Measurements from ENCODE around the gene GTF2F1. TPM values are rescaled to one million over a fixed set of nuclear protein-coding genes. Genes with fewer than 3 reads are reported as not detected.
"Not testable (repeated sequence)": the region's sequence is repeated elsewhere in the genome, so short reads cannot be mapped to it uniquely, and the experiment has no call there.

GTF2F1 gene
- total RNA-seq, 1 donor from 2014 or later: 65.9 TPM

DNA sequence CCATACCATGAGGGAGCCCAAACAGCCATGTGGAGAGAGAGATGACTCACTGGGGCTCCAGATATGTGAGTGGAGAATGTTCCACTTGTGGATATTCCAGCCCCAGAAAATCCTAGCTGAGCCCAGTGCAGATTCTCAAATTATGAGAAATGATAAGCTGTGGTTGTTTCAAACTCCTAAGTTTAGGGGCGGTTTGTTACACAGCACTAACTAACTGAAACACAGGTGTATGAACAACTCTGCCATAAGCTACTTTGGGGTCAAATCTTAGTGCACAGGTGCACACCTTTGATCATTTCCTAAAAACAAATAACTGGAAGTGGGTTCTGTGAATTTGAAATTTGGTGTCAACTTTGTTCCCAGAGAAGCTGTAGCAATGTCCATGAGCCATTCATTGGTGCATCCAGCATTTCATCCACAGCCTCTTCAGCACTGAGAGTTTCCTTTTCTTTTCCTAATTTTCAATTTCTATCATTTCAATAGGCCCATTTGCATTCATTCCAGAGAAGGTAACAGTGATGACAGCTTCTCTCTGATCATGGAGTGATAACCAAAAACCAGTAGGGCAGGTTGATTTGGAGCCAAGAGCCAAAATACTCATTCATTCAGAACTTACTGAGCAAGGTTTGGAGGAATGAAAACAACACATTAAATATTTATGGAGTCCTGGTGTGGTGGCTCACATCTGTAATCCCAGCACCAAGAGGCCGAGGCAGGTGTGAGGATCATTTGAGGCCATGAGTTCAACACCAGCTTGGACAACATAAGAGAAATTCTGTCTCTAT, 40.4 kb downstream of the GTF2F1 start:
- no peak overlapping the region for H3K27ac Mint-ChIP-seq (ENCODE audit: unreplicated experiment)
- no peak for DNase-seq (ENCODE audit: low read depth, low spot score)
- H3K36me3 Mint-ChIP-seq (ENCODE audit: low read depth): no peaks in the 10 kb centered on the region
- H3K27me3 Mint-ChIP-seq (ENCODE audit: low read depth): peaks cover 15% of the 10 kb centered on the region
- no peaks in the 10 kb centered on the region for H3K4me1 Mint-ChIP-seq
- H3K4me3 Mint-ChIP-seq: no peak overlapping the region
- TF ChIP-seq, protein P1, sequence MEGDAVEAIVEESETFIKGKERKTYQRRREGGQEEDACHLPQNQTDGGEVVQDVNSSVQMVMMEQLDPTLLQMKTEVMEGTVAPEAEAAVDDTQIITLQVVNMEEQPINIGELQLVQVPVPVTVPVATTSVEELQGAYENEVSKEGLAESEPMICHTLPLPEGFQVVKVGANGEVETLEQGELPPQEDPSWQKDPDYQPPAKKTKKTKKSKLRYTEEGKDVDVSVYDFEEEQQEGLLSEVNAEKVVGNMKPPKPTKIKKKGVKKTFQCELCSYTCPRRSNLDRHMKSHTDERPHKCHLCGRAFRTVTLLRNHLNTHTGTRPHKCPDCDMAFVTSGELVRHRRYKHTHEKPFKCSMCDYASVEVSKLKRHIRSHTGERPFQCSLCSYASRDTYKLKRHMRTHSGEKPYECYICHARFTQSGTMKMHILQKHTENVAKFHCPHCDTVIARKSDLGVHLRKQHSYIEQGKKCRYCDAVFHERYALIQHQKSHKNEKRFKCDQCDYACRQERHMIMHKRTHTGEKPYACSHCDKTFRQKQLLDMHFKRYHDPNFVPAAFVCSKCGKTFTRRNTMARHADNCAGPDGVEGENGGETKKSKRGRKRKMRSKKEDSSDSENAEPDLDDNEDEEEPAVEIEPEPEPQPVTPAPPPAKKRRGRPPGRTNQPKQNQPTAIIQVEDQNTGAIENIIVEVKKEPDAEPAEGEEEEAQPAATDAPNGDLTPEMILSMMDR (conservative IDR thresholded peaks at IDR 0.05): no peak
- no peaks in the 10 kb centered on the region for H3K9me3 Mint-ChIP-seq

DNA sequence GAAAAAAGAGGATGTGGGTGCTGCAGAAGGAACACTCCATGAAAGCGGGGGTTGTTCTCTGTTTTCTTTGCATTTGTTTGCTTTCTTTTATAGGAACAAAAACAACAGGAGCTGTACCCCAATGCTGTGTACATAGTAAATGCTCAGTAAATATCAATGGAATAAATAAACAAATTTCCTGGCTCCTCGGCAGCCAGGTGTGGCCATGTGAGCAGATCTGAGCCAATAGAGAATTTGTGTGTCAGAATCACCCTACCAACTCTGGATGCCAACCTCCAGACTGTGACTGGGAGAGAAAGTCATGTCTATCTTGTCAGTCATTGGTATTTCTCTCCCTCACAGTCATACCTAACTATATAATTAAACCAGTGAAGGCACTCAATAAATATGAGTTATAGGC, 42.3 kb downstream of the GTF2F1 start:
- Mint-ChIP-seq H3K4me3 (no peak overlapping the region), H3K36me3 (ENCODE audit: low read depth) (no peaks in the 10 kb centered on the region), H3K27me3 (ENCODE audit: low read depth) (peaks cover 21% of the 10 kb centered on the region), H3K4me1 (no peaks in the 10 kb centered on the region), H3K27ac (ENCODE audit: unreplicated experiment) (no peak overlapping the region), H3K9me3 (no peaks in the 10 kb centered on the region)
- no peak for DNase-seq (ENCODE audit: low read depth, low spot score)
- TF ChIP-seq, protein P1 (conservative IDR thresholded peaks at IDR 0.05): no peak

DNA sequence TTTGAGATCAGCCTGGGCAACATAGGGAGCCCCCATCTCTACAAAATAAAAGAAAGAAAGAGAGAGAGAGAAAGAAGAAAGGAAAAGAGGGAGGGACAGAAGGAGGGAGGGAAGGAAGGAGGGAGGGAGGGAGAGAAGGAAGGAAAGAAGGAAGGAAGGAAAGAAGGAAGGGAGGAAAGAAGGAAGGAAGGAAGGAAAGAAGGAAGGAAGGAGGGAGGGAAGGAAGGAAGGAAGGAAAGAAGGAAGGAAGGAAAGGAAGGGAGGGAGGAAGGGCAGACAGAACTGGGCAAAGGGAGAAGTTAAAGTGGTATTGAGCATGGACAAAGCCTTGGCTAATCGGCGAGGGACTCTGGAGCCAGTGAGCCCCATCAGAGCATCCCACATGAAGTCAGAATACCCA, 43.7 kb downstream of the GTF2F1 start:
- not testable (repeated sequence) for H3K9me3 Mint-ChIP-seq, H3K4me1 Mint-ChIP-seq

DNA sequence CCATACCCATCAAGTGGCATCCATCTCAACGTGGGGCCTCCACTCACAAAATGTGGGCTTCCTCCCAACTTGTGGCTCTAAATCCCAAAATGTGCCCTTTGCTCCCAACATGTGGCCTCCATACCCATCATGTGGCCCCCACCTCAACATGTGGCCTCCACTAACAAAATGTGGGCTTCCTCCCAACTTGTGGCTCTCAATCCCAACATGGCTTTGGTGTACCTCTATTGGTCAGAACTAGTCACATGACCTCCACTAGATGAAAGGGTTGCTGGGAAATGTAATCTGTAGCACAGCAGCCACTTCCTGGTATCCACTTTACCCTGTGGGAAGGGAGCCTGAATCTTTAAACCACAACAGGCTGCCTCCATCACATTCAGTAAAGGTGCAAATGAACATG, 49.5 kb downstream of the GTF2F1 start:
- Mint-ChIP-seq H3K27me3 (ENCODE audit: low read depth) (peaks cover 17% of the 10 kb centered on the region), H3K36me3 (ENCODE audit: low read depth) (no peaks in the 10 kb centered on the region), H3K4me3 (no peak overlapping the region), H3K4me1 (no peaks in the 10 kb centered on the region), H3K27ac (ENCODE audit: unreplicated experiment) (no peak overlapping the region), H3K9me3 (no peaks in the 10 kb centered on the region)
- no peak for DNase-seq (ENCODE audit: low read depth, low spot score)
- TF ChIP-seq, protein P1 (conservative IDR thresholded peaks at IDR 0.05): no peak

More for the DNA sequence above, 43.7 kb downstream of the GTF2F1 start:
- not testable (repeated sequence) for H3K4me3 Mint-ChIP-seq; H3K27ac Mint-ChIP-seq (ENCODE audit: unreplicated experiment); DNase-seq (ENCODE audit: low read depth, low spot score); H3K36me3 Mint-ChIP-seq (ENCODE audit: low read depth)
- peaks cover 21% of the 10 kb centered on the region for H3K27me3 Mint-ChIP-seq (ENCODE audit: low read depth)

DNA sequence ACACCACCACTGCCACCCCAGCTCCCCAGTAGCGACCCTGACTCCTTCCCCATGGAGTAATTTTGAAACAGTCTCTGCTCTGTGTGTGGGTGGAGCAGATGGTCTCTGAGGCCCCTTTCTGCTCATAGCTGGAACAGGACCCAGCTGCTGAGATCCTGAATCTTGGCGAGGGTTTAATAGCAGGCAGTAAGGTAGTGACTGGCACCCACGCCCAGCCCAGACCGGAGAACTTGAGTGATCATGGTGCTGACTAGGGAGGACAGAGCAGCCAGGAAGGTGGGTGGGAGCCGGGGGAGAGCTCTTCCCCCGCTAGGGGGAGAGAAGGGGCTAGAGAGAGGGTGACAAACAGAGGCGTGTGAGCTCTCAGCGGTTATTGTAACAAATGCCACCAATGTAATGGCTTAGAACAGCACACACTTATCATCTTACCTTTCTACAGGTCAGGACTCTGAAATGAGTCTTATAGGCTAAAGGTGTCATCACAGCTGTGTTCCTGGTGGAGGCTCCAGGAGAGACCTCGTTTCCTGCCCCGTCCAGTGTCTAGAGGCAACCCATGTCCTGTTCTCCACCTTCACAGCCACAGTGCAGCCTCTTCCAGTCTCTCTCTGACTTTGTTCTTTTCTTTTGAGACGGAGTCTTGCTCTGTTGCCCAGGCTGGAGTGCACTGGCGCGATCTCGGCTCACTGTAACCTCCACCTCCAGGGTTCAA, 52.3 kb downstream of the GTF2F1 start:
- H3K9me3 Mint-ChIP-seq: no peaks in the 10 kb centered on the region

More for the DNA sequence above, 52.3 kb downstream of the GTF2F1 start:
- H3K27ac Mint-ChIP-seq (ENCODE audit: unreplicated experiment): peak overlapping the region; percentile 47
- H3K27me3 Mint-ChIP-seq (ENCODE audit: low read depth): peaks cover 7% of the 10 kb centered on the region
- H3K36me3 Mint-ChIP-seq (ENCODE audit: low read depth): no peaks in the 10 kb centered on the region
- H3K4me3 Mint-ChIP-seq: no peak overlapping the region
- TF ChIP-seq, protein P1 (conservative IDR thresholded peaks at IDR 0.05): no peak
- no peak for DNase-seq (ENCODE audit: low read depth, low spot score)
- H3K4me1 Mint-ChIP-seq: no peaks in the 10 kb centered on the region
